ENCODE results near the gene NLGN2. TPM values are rescaled to one million over a fixed set of nuclear protein-coding genes. Genes with fewer than 3 reads are reported as not detected.

The NLGN2 gene
- total and polyA plus RNA-seq, 2 donors (not counting 1 experiment from before 2014, with no cell fraction given), result 0.52 to 3.4 TPM

- peaks cover 7% of the 10 kb centered on the region for H3K79me2 ChIP-seq (ENCODE audit: control insufficient read depth, insufficient read depth, low read length)
- no peaks in the 10 kb centered on the region for H3K36me3 ChIP-seq (replicated peaks in 1 of 2; ENCODE audit: control extremely low read depth in 1 of 2, control insufficient read depth in 1 of 2, extremely low read depth in 1 of 2, insufficient read depth in 2 of 2, low read length in 1 of 2)
- H3K27ac ChIP-seq (ENCODE audit: low read length in 2 of 2), result no peak overlapping the region
- intact Hi-C loops (cut with micrococcal nuclease), result no loop called here
- ATAC-seq (ENCODE audit: low read depth), result no peak
- ChIA-PET POLR2A (interaction anchor here (0.5 to 2.0 kb wide), 8 partner anchors 9 to 165 kb away, joined by 3 to 8 read pairs (median 4); partner anchors contain the start of genes POLR2A and TMEM102), CTCF (interaction anchor here (0.5 to 3.8 kb wide), 10 partner anchors 8 to 189 kb away, joined by 3 to 17 read pairs (median 4); partner anchors contain the start of gene TMEM102)
- peaks cover 75% of the 10 kb centered on the region for H3K27me3 Mint-ChIP-seq
- H2AFZ ChIP-seq (ENCODE audit: insufficient read depth, low read depth, low read length, poor library complexity, severe bottlenecking), result no peak overlapping the region
- H3K27me3 ChIP-seq (replicated peaks in 1 of 4; ENCODE audit: control extremely low read depth in 1 of 4, control insufficient read depth in 3 of 4, insufficient read depth in 4 of 4, low read length in 3 of 4), result peaks cover 0 to 88% (median 60%) of the 10 kb centered on the region in 4 experiments
- no peak for DNase-seq
- 100% methylated on average over 4 of the region's 7 CpGs for WGBS (ENCODE audit: insufficient coverage)
- peaks cover 44 to 52% of the 10 kb centered on the region in 2 donors for H3K4me1 ChIP-seq (ENCODE audit: control insufficient read depth in 2 of 2, insufficient read depth in 2 of 2, low read length in 2 of 2)
- H3K4me2 ChIP-seq (replicated peaks; ENCODE audit: low read depth, low read length, poor library complexity, severe bottlenecking), result no peak overlapping the region
- no peak overlapping the region for H3K27ac Mint-ChIP-seq
- H4K20me1 ChIP-seq (ENCODE audit: control insufficient read depth, insufficient read depth, low read length, poor library complexity, severe bottlenecking), result peaks cover 20% of the 10 kb centered on the region
- no peak overlapping the region for H3K4me3 ChIP-seq (ENCODE audit: control extremely low read depth in 1 of 5, extremely low read depth in 1 of 5, insufficient read depth in 1 of 5, low read depth in 2 of 5, low read length in 4 of 5)
- no peak overlapping the region for H3K9ac ChIP-seq (ENCODE audit: low read length)
- peak overlapping the region; percentile 23 for H3K4me3 Mint-ChIP-seq
- H3K9me3 ChIP-seq (ENCODE audit: control extremely low read depth in 1 of 3, control insufficient read depth in 2 of 3, insufficient read depth in 1 of 3, low read length in 2 of 3), result peaks cover 0 to 29% (median 0%) of the 10 kb centered on the region in 3 donors
- H3K4me1 Mint-ChIP-seq, result peaks cover 38% of the 10 kb centered on the region
- H3K9me3 Mint-ChIP-seq (ENCODE audit: insufficient read depth), result no peaks in the 10 kb centered on the region
- TF ChIP-seq CTCF (IDR thresholded peaks at IDR 0.05), result no peak
- no peak for TF ChIP-seq EZH2 (IDR thresholded peaks at IDR 0.05; ENCODE audit: borderline replicate concordance, insufficient read depth, low read depth, low read length, poor library complexity, severe bottlenecking)
Measured at GRCh38 chr17:7443499-7444485, 36.1 kb downstream of the NLGN2 start.
